Spleen (tissue), 7 donors: ENCODE results near the gene PP2D1.

Experiments used
- POLR2A ChIP-seq, 3 donors: fragments of 450-650 bp; IDR thresholded peaks; one replicate each; pipeline ENCODE4 v1.5.1; 2017; ENCODE audit warnings: antibody characterized with exemption in 3 of 3, mild to moderate bottlenecking in 1 of 3
- POLR2AphosphoS5 ChIP-seq, 3 donors: sonication (generic); formaldehyde crosslinking; IDR thresholded peaks; one replicate each; pipeline ENCODE4 v1.5.1; 2017; ENCODE audit warnings: antibody characterized with exemption in 3 of 3
- TF ChIP-seq, protein P1 (sequence below), 11 experiments: fragments of 200-600 bp in 7 of 11; fragments of 450-650 bp in 4 of 11; sonication (generic) in 4 of 11; IDR thresholded peaks in 8 of 11; conservative IDR thresholded peaks in 3 of 11; 1 replicate in 7 of 11; 2 replicates in 4 of 11; pipeline versions ENCODE4 v1.4.0 to v1.8.0; 2016 to 2021; ENCODE audit warnings: antibody characterized with exemption in 11 of 11, inconsistent platforms in 4 of 11, mild to moderate bottlenecking in 1 of 11
- donor health status: DM: no; HTN: no; CAD: no; lungs with moderate emphysema.
- donor health status: DM: no; HTN: no; CAD: no.
- donor health status: DM: no; HTN: no; CAD: no.

DNA sequence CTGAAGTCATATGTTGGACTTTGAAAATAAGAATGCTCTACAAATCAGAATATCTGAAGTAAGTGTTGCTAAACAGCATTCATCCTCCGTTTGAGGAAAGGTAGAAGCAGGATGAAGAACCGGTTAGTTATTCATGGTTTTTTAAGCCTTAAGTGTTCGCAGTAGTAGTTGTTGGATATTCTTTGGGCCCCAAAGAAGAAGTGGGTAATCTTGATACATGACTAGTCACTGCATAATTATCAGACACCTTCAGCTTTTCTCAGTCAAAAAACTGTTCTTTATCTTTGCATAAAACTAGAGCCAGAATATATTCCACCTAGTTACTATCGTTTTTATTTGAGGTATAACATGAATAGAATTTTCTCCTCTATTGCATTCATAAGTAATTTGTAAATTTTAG is 51.4 kb downstream of the PP2D1 start:
- no peak for TF ChIP-seq POLR2A (IDR thresholded peaks at IDR 0.05)
- TF ChIP-seq, protein P1, sequence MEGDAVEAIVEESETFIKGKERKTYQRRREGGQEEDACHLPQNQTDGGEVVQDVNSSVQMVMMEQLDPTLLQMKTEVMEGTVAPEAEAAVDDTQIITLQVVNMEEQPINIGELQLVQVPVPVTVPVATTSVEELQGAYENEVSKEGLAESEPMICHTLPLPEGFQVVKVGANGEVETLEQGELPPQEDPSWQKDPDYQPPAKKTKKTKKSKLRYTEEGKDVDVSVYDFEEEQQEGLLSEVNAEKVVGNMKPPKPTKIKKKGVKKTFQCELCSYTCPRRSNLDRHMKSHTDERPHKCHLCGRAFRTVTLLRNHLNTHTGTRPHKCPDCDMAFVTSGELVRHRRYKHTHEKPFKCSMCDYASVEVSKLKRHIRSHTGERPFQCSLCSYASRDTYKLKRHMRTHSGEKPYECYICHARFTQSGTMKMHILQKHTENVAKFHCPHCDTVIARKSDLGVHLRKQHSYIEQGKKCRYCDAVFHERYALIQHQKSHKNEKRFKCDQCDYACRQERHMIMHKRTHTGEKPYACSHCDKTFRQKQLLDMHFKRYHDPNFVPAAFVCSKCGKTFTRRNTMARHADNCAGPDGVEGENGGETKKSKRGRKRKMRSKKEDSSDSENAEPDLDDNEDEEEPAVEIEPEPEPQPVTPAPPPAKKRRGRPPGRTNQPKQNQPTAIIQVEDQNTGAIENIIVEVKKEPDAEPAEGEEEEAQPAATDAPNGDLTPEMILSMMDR (IDR thresholded peaks at IDR 0.05 in 8 of 11, conservative IDR thresholded peaks at IDR 0.05 in 3 of 11): no peak
- no peak for TF ChIP-seq POLR2AphosphoS5 (IDR thresholded peaks at IDR 0.05)
